ENCODE measurements around the gene KCNMA1.

DNA sequence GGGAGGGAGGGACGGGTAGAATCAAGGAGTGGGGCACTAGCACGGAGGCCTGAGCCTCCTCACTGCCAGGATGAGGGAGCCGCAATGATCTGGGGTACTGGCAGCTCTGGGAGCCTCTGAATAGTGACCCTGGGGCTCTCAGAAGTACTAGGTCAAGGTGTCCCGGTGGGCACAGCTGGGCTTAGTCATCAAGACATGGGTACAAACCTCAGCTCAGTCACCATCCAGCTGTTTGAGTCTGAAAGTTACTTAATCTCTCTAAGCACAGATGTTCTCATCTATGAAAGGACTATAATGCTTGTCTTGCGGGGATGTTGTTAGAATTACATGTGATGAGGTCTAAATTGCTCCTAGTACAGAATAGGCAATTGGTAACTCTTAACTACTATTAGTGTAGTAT is 276.8 kb downstream of the KCNMA1 start:
- TF ChIP-seq EP300 (IDR thresholded peaks at IDR 0.05; ENCODE audit: low read depth): no peak
- no peak for TF ChIP-seq CTCF (IDR thresholded peaks at IDR 0.05)
